AG08395 (cell line): ENCODE measurements around the gene PLXNA2.

ENCODE experiments used
- DNase-seq: peaks from one replicate; pipeline ENCODE4 v3.0.0; 2012; ENCODE audit warnings: mixed read lengths, low spot score

PLXNA2 gene

GRCh38 chr1:208243967-208244916, at the start of gene PLXNA2:
Gene PLXNA2 (minus strand): TSS chr1:208244384. CDS start chr1:208217922, 26,462 bp downstream.
- DNase-seq, result peak; percentile 60

- DNase-seq, result no peak
Measured at GRCh38 chr1:208292908-208293307, 48.7 kb upstream of the PLXNA2 start.

DNA sequence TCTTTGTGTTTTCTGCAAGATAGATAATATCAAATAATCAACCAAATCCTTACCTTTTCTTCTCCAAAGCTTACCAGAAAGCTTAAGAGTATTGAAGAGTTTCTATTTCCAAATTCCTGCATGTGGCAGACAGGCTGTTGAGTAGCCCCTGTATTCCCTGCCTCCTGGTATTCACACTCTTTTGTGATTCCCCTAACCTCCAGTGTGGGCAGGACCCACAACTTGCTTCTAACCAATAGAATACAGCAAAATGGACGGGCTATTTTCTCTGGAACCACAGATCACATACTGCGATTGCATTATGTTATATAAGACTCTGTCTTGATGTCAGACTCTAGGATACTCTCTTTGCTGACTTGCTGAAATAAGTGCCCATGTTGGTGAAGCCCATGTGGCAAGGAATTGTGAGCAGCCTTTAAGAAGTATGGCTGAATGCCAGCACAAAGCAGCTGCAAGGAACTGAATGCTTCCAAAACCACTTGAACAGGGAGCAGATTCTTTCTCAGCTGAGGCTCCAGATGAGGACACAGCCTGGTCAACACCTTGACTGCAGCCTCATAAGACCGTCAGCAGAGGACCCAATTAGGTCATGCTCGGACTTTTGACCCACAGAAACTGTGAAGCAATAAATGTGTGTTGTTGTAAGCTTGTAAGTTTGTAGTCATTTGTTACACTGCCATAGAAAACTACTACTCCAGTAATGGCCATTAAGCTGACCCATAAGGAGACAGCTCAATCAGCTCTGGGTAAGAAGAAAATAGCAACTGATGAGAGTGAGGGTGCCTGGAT, 47.9 kb upstream of the PLXNA2 start:
- DNase-seq, result no peak

DNA sequence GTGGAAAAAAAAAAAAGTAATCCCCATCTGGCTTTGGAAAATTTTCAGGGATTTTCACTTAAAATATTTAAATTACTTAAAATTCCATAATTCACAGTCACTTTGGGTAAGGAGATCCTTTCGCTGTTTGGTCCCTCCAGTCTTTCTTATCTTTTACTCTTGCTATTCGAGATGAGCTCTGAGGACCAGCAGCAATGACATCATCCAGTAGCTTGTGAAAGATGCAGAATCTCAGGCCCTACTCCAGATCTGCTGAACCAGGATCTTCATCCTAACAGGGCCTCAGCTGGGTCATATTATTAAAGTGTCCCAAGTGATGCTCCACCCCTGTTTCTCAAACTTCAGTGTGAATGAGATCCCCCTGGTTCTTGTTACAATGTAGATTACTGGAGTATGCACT, 46.9 kb upstream of the PLXNA2 start:
- no peak for DNase-seq

DNA sequence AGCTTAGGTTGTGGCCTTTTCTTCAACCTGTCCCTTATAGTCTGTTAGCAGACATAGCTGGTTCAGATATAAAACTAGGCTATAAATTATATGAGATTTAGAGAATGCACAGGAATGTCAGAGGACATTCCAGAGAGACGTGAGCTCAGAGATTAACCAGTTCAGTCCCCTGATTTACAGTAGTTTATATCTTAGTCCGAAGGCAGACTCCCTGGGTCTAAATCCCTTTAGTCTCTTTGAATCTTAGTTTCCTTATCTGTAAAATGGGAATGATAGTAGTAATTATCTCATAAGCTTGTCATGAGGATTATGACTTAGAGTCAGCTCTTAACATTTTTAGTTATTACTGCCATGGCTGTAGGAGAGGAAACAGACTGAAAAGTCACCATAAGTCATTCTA, 45.5 kb upstream of the PLXNA2 start:
- no peak for DNase-seq

GRCh38 chr1:208288495-208288894, 44.3 kb upstream of the PLXNA2 start:
- DNase-seq, result no peak

DNA sequence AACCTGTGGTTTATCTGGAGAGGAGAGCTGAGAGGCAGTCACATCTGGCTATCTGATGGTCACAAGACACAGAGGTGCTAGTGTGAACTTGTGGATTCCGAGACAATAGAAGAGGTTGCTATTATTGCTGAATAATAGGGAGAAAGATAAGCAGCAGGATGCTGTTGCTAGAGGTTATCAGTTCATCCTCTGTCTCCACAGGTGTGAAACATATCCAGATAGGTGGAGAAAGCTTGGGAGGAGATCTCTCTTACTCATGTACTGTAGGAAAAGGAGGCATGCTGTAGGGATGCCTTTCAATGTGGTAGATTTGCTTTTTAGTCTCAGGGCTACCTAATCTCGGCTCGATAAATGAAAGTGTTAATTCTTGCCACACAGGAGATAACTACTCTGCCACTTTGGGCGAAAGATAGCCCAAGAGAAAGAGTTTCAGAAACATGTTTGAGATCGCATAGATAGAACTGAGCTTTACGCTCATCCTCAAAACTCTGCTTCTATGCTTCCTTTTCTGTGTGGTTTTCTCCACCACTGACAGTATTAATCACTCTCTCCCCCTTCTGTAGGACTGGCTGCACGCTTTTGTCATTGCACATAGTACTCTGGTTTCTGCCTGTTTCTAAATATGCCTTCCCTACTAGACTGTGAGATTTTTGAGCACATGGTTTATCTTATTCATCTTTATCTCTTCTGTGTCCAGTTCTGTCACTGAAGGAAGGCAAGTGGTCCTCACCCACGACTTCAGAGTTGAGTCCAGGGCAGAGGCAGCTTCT, 36.7 kb upstream of the PLXNA2 start:
- DNase-seq, result no peak

GRCh38 chr1:208279826-208280588, 35.8 kb upstream of the PLXNA2 start:
- no peak for DNase-seq

DNA sequence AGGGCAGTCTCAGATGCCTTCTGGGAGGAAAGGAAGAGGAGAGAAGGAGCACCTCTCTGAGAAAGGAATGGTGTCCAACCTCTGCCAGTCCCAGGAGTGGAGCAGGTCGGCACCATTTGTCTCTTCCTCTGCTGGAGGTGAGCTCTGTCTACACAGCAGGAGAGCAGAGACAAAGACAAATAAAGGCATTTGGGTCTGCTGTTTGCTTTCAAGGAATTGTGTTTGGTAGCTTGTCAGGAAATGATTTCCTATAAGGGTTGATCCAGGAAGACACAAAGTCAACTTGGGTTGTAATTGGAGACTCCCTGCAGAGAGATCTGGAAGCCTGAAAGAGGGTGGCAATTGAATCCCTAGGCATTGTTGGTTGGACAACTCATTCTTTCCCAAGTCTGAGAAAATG, 34.5 kb upstream of the PLXNA2 start:
- DNase-seq, result no peak

GRCh38 chr1:208276757-208277435, 32.7 kb upstream of the PLXNA2 start:
- no peak for DNase-seq

- DNase-seq, result no peak
Measured at GRCh38 chr1:208275083-208275482, 30.9 kb upstream of the PLXNA2 start.

GRCh38 chr1:208273386-208274017, 29.3 kb upstream of the PLXNA2 start:
- no peak for DNase-seq

- no peak for DNase-seq
Measured at GRCh38 chr1:208272713-208273112, 28.5 kb upstream of the PLXNA2 start.

DNA sequence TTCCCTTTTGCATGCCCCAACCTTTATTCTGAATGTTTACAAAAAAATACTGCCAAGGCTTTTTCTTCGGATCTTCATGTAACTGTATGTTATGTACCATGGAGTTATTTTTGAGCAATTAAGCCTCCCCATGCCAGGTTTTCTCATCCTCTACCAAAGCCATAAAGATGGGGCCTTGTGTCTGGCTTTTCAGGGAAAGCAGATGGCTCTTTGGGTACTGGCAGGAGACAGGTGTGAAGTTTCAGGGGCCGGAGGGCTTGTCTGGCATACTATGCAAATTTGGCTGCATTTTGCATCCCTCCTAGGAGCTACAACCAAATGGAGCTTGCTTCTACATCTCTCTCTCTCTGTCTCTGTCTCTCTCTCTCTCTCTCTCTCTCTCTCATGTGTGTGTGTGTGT, 28.1 kb upstream of the PLXNA2 start:
- DNase-seq, result no peak

DNA sequence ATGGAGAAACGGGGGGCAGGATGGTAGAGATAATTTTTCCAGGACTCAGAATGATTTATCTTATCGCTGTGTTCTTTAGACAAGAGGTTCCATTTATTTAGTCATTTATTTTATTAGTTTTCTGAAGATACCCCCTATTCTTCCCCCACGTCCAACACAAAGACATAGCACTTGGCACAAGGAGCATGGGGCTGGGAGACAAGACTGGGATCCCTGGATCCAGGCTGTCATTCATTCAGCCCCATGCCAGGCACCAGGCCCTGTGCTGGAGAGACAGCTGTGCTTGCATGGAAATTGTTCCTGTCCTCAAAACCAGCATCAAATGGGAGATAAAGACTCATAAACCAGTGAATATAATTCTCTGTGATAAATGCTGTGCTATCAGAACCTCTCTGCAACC, 27.1 kb upstream of the PLXNA2 start:
- no peak for DNase-seq

- no peak for DNase-seq
Measured at GRCh38 chr1:208270651-208271141, 26.5 kb upstream of the PLXNA2 start.

DNA sequence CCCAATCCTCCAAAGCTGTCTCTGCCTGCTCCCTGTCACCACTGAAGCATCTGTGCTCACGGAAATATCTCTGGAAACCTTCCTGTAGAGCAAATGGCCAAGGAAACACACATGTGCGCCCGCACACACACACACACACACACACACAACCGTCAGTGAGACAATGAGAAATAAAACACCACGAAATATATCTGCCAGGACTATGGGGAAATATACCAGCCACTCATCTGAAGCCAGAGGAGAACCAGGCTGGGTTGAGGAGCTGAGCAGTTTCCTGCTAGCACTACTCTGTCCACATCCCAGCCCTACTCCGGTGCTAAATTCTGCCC, 25.1 kb upstream of the PLXNA2 start:
- DNase-seq, result no peak

GRCh38 chr1:208268541-208269337, 24.6 kb upstream of the PLXNA2 start:
- no peak for DNase-seq

- DNase-seq, result no peak
Measured at GRCh38 chr1:208265525-208265924, 21.3 kb upstream of the PLXNA2 start.

GRCh38 chr1:208265122-208265469, 20.9 kb upstream of the PLXNA2 start:
- no peak for DNase-seq
